HG03108 (cell line): ENCODE measurements around the gene GFOD1.
"Not testable (repeated sequence)": the region's sequence is repeated elsewhere in the genome, so short reads cannot be mapped to it uniquely, and the experiment has no call there.

Source experiments
- ATAC-seq: cut with Tn5 transposase; IDR thresholded peaks from one replicate; pipeline ENCODE4 v1.9.1; 2021; ENCODE audit warnings: moderate library complexity; ENCODE audit not compliant: unreplicated experiment

The GFOD1 gene

DNA sequence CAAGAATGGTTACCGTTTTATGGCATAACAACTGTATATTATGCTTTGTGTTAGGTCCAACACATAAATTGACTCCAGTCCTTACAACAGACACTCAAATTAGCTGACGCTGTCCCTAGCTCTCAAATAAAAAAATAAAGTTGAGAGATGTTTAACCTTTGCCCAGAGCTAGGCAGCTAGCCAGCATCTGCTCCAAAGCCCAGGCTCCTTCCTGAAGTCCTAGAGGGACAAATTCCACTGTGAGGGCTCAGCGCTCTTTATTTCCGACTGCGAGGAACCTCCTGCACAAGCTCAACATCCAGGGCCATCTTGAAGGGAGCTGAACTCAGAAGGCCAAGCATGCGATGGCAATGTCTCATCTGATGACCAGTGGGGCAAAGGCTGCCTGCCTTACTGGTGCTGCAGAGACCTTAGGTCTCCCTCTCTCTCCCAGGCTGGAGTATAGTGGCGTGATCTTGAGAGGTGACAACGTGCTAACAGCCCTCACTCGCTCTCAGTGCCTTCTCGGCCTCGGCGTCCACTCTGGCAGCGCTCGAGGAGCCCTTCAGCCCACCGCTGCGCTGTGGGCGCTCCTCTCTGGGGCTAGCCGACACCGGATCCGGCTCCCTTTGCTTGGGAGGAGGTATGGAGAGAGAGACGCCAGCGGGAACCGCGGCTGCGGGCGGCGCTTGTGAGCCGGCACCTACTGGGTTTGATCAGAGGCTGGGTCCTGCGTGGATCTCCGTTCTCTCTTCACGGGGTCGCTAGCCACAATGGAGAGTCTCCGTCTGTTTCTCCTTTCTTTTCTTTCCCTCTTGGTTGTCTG is 24.7 kb upstream of the GFOD1 start:
- ATAC-seq = no peak

DNA sequence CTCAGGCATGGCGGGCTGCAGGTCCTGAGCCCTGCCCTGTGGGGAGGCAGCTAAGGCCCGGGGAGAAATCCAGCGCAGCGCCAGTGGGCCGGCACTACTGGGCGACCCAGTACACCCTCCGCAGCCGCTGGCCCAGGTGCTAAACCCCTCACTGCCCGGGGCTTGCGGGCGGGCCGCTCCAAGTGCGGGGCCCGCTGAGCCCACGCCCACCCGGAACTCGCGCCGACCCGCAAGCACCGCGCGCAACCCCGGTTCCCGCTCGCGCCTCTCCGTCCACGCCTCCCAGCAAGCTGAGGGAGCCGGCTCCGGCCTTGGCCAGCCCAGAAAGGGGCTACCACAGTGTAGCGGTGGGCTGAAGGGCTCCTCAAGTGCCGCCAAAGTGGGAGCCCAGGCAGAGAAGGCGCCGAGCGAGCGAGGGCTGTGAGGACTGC is 23.8 kb upstream of the GFOD1 start:
- ATAC-seq = not testable (repeated sequence)

DNA sequence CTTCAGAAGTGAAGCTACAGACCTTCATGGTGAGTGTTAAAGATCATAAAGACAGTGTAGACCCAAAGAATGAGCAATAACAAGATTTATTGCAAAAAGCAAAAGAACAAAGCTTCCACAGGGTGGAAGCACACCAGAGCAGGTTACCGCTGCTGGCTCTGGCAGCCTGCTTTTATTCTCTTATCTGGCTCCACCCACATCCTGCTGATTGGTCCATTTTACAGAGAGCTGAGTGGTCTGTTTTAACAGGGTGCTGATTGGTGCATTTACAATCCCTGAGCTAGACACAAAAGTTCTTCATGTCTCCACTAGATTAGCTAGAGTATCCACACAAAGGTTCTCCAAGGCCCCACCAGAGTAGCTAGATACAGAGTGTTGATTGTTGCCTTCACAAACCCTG is 23.0 kb upstream of the GFOD1 start:
- not testable (repeated sequence) for ATAC-seq

DNA sequence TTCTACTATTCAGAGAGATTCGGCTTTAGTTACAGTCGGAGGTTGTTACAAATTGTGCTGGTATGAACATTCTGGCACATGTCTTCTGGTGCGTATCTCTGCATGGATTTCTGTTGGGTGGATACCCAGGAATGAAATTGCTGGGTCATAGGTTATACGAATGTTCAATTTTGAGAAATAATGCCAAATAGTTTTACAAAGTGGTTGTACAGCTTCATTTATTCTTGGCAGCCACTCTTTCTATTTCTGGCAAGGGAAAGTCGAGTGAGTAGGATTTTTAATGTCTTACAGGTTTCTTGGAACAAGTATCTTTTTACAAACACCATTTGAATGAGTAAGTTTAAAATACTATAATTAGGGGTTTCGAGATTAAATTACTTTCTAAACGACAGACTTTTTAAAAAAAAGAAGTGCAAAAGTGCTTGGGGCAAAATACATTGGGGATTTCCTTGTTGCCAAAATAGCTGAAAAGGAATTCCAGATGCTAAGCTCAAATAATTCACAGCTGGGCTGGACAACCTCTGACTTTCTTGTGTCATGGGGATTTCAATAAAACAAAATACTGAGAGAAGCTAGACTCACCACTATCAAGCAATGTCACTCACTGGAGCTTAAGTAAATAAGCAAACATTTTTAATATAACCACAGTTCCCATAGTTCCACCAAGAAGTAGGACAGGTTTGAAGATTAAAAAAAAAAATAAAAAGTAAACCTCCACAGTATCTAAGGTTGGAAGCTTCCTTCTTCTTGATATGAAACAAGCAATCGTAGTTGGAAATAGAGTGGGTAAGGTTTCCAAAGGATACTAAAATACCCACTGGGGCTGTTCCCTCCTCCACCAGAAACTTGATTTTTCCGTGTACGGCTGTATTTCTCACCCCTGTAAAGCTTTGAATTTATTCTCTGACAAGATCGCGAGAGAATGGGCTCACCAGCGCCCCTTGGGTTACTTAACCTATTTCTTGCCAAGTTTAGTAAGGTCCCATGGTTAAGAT is 21.6 kb upstream of the GFOD1 start:
- no peak for ATAC-seq

DNA sequence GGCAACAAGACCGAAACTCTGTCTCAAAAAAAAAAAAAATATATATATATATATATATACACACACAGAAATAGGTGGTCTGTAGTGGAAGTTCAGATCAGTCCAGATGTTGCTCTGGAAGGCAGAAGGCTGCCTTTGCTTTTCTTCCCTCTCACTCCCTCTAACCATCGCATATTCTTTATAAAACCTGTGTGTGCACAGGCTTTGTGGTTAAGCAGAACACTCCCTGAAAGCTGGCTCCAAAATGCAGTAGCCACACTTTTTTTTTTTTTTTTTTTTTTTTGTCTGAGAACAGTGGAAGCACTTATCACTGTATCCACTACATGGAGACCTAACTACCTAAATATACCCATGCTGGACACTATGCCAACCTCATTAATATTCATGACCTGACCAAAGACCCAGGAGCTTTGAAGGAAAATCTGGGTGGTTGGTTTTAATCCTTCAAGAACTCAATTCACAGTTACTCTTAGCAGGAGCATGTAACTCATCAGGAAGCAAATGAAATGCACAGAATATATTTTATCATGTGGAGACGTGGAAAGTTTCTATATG is 20.0 kb upstream of the GFOD1 start:
- ATAC-seq = no peak

DNA sequence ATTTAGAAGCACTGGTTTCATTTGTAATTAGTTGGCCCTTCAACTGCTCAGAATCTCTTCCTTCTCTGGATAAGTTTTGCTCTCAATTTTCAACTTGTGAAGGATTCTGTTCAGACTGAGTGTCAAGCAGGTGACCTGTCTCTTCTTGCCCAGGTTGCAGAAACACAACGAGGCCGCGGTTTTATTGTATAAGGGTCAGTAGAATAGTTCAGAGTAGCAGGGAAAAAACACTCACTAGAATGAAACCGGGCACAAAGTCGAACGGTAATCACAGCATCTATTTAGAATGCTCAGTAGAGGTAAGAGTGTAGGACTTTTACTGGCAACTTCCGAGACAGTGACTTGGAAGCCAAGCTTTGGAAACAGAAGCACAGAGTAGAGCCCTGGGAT is 17.9 kb upstream of the GFOD1 start:
- no peak for ATAC-seq

DNA sequence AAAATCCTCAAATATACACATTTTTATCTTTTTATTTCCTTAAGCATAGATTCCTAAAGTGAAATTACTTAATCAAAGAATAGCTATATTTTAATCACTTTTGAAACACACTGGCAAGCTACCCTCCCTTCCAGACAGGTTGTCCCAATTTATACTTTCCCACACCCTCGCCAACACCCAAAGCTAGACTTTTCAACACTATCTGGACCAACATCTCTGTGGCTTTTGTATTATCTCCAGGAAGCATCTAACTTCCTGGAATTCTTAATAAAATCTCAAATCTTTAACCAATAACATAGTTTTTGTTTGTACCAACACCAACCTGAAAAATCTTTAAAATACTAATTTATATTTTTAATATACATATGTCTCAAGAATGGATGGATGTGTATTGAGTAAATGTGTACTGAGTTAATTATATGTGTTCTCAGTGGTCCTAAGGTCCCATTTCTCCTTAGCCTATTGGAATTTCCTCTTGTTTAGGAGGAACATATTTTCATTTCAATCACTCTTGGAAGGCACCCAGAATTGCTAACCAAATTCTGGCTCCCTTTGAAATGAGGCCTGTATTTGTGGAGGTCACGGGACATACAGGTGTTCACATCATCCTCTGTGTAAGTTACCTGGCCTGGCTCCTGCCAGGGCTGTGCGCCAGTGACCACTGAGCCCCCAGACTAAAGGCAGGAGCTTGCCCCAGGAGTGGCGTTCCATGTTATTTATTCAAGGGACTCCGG is 17.4 kb upstream of the GFOD1 start:
- ATAC-seq = no peak

DNA sequence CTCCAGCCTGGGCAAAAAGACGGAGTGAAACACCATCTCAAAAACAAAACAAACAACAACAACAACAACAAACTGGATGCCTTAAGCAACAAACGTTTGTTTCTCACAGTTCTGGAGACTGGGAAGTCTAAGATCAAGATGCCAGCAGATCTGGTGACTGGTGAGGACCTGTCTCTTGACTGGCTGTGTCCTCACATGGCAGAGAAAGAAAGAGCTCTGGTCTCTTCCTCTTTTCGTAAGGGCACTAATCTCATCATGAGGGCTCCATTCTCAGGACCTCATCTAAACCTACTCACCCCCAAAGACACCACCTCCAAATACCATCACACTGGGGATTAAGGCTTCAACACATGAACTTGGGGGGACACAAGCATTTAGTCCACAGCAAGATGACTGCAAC is 13.5 kb upstream of the GFOD1 start:
- no peak for ATAC-seq

DNA sequence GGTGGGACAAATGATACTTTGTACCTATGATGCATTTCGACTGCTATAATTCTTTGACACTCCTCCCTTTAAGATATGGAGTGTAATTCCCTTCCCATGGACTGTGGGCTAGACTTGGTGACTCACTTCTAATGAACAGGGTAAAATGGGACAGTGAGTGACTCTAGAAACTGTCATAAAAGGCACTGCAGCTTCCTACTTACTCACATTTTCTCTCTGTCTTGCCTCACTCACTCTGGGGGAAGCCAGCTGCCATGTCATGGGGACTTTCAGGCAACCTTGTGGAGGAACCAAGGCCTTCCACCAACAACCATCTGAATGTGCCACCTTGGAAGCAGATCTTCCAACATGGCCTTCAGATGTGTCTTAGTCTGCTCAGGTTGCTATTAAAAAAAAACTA is 12.9 kb upstream of the GFOD1 start:
- no peak for ATAC-seq

DNA sequence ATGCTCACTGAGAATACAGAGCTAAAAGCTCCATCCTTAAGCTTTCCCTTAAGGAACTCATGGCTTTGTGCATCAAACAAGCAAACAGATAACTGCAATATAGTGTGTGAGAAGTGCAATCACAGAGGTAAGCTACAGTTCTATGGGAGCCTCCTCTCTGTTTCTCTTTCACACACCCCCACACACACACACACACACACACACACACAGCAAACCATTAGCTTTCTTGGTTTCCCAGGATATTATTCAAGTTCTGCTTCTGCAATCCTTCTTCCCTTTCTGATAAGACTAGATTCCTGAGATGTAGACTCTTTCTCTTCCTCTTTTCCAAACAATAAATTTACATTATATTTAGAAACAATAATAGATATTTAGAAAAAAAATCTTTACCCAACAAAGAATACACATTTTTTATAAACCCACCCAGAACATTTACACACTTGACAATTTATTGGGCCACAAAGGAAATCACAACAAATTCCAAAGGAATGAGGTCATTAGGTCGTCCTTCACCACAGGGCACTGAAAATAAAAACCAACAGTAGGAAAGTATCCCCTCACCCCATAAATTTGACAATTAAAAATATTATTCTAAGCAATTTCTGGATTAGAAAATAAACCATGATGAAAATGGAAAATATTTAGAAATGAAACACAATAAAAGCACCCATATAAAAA is 9.3 kb upstream of the GFOD1 start:
- ATAC-seq = no peak

DNA sequence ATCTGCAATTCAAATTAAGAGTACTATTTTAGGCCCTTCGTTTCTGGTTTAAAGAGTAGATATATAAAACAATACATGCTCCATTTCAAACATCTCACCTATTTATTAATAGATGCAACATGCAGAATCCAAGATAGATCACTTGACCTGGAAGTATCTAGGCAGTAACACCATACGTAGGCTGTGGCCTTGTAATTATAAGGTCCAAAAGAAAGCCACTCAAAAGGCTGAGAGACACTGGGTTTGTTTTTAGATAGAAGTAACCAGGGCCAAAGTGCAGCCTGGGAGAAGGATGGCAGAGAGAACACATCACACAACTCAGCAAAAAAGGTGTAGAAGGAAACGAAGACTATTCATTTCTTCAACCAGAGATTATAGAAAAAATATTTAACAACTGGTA is 8.4 kb upstream of the GFOD1 start:
- no peak for ATAC-seq

DNA sequence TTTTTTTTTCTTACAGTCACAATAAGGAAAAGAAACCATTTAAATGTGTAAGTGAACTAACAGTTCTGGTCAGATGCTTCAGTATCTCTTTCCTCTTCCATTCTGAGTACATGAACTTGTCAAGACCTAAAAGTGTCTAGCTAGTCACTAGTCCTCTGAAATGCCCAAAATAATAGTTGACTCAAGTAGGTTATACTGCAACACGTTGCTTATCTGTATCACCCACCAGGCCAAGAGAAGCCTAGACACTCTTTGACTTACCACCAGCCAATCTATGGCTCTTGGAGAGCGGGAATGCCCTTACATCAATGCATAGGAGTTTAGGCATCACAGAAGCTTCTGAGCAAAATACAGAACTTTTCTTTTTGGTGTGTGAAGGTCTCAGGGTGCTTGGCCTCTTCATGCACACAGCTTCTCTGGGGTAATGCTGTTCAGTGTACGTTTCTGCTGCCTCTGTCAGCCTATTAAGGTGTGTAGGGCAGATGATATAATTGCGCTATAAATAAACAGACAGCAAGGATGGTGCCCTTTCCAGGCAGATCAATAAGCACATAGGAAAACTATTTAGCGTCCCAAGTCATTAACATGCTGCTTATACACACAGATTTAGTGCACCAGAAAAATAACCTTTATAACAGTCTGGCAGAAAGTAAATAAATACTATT is 7.8 kb upstream of the GFOD1 start:
- ATAC-seq = no peak

DNA sequence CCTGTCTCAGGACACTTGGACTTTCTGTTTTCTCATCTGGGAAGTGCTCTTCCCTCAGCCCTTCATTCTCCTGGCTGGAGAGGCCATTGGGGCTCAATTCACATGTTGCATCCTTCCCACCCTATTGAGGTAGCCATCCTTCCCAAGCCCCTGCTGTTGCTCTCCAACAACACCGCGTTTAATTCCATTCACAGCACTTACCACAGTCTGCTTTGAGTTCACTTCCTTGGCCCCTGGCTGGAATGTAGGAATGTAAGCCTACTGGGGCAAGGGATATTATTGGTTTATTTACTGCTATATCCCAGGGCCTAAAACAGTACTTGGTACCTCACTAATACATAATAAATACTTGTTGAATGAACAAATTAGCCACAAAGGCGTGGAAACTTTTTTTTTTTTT is 6.7 kb upstream of the GFOD1 start:
- no peak for ATAC-seq

DNA sequence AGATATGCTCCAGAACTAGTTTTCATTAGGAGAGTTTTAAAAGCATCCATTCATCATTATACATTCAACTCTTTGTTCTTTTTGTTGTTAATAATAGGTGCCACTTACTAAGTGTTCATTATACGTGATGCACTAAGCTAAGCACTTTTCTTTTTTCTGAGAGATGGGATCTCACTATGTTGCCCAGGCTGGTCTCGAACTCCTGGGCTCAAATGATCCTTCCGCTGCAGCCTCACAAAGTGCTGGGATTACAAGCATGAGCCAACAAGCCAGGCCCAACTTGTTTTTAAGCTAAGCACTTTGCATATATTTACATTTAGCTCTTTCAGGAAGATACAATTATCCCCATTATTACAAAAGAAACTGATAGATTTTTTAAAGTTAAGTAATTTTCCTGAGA is 5.7 kb upstream of the GFOD1 start:
- no peak for ATAC-seq

DNA sequence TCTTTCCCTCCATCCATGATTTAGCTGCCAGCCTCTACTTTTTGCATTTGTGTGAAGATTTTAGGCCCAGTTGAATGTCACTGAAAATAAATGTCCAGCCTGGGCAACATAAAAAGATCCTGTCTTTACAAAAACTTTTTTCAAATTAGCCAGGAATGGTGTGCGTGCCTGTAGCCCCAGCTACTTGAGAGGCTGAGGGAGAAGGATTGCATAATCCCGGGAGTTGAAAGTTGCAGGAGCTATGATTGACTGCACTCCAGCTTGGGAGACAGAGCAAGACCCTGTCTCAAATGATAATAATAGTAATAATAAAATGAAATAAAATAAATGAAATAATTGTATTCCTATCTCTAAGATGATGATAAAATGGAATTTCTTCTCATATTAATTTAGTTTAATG is 5.0 kb upstream of the GFOD1 start:
- no peak for ATAC-seq

DNA sequence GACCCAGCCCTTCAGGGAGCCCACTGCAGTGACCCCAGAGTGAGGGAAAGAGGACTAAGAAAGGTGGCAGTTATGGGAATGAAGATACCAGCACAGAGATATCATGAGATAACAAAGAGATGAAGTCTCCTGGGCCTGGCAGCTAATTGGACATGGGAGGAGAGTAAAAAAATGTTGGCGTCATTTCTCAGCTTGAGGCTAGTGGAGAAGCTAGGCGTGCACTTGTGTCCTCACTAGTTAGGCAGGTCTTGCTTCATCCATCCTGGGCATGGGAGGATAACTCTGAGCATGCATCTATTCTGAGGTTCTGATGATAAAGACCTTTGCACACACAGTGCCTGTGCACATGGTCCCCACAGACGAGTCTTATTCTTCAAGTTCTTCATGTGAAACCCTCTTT is 4.1 kb upstream of the GFOD1 start:
- ATAC-seq = no peak

DNA sequence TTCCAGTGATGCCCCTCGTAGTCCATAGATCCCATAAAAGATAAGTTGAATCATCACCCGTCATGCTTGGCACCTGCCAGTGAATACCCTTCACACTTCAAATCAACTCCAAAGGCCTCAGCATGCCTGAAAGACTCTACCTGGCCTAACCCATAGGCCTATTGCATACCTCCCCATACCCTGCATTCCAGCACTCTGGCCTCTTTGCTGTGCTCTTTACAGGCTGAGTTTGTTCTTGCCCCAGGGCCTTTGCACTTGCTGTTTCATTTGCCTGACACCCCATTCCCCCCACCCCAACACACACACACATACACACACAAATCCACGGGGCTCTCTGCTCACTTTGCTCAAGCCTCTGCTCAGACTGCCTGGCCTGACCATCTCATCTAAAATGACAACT is 3.0 kb upstream of the GFOD1 start:
- ATAC-seq = no peak

DNA sequence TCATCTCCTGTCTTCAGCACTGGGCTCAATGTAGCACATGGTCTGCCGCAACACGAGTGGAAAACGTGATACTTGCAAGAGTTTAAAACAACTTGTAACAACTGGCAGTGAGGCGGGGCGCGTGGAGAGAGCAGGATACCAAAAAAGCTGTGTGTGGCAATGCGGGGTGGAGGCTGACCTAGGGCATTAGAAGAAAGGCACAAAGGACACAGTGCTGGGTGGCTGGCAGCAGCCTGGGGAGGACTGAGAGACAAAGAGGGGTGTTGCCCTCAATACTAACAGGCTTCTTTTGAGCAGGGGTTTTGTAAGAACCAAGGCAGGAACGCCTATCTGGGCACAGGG is 1.5 kb upstream of the GFOD1 start:
- no peak for ATAC-seq

DNA sequence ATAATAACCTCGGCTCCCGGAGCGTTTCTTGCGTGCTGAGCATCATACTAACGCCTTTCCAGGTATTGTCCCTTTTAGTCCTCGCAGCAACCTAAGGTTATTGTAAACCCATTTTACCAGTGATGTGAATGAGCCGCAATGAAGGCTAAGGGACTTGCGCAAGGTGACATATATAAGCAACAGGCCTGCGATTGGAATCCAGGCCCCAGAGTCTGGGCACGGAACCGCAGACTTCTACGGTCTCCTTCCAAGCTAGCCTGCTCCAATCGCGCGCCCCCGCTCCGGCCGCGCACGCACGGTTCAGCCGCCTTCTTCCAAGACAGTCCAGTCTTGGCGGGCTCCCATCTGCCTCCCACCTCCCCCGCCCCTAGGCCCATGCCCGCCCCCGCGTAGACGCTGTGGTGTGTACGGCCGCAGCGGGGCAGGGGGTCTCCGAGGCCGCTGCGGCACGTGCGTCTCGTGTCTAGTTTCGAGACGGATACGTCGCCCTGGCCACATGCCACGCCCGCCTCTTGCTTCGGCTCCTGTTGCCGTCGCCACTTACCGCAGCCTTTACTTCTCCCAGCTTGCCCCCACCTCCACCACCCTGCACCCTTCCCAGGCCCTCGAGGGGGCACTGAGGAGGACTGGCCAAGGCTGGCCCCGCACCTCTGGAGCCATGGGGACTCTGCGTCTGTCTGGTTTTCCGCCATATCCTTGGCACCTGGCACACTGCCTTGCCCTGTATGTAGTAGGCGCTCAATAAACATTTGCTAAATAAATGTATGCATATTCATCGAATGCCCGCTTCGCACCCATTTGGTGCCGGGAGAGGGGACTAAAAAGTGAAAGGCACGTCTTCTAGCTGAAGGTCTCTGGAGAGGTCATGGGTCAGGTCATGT is 855 bp upstream of the GFOD1 start:
- ATAC-seq = no peak
